Measurements from ENCODE around the gene FRZB.

- TF ChIP-seq GATA2 (IDR thresholded peaks at IDR 0.05; ENCODE audit: low read depth, low read length) (no peak), GATA3 (IDR thresholded peaks at IDR 0.05; ENCODE audit: low read depth, low read length) (no peak)
Observed at GRCh38 chr2:182910965-182911364, 44.5 kb upstream of the FRZB start.
